Measurements from ENCODE around the gene CCDC107.

CCDC107 gene

GRCh38 chr9:35680331-35681105 lies 22.4 kb downstream of the CCDC107 start:
- DNase-seq (ENCODE audit: low read depth) = no peak
- no peak for TF ChIP-seq CTCF (IDR thresholded peaks at IDR 0.05; ENCODE audit: insufficient read depth, low read depth, low read length, missing control alignments)
- no peak overlapping the region for H3K4me3 ChIP-seq (ENCODE audit: low read length)

GRCh38 chr9:35681341-35682002 lies 23.4 kb downstream of the CCDC107 start:
- DNase-seq (ENCODE audit: low read depth) = no peak
- no peak overlapping the region for H3K4me3 ChIP-seq (ENCODE audit: low read length)
- TF ChIP-seq CTCF (IDR thresholded peaks at IDR 0.05; ENCODE audit: insufficient read depth, low read depth, low read length, missing control alignments) = no peak

- no peak for DNase-seq (ENCODE audit: low read depth)
- H3K4me3 ChIP-seq (ENCODE audit: low read length) = no peak overlapping the region
- TF ChIP-seq CTCF (IDR thresholded peaks at IDR 0.05; ENCODE audit: insufficient read depth, low read depth, low read length, missing control alignments) = no peak
Observed at GRCh38 chr9:35682051-35682450, 24.0 kb downstream of the CCDC107 start.

- H3K4me3 ChIP-seq (ENCODE audit: low read length) = no peak overlapping the region
- DNase-seq (ENCODE audit: low read depth) = no peak
- TF ChIP-seq CTCF (IDR thresholded peaks at IDR 0.05; ENCODE audit: insufficient read depth, low read depth, low read length, missing control alignments) = no peak
Observed at GRCh38 chr9:35682520-35683315, 24.6 kb downstream of the CCDC107 start.

GRCh38 chr9:35683323-35683722 lies 25.2 kb downstream of the CCDC107 start:
- no peak for DNase-seq (ENCODE audit: low read depth)
- no peak overlapping the region for H3K4me3 ChIP-seq (ENCODE audit: low read length)
- TF ChIP-seq CTCF (IDR thresholded peaks at IDR 0.05; ENCODE audit: insufficient read depth, low read depth, low read length, missing control alignments) = no peak

- DNase-seq (ENCODE audit: low read depth) = no peak
- TF ChIP-seq CTCF (IDR thresholded peaks at IDR 0.05; ENCODE audit: insufficient read depth, low read depth, low read length, missing control alignments) = no peak
- no peak overlapping the region for H3K4me3 ChIP-seq (ENCODE audit: low read length)
Observed at GRCh38 chr9:35684921-35685320, 26.8 kb downstream of the CCDC107 start.
